Measurements from ENCODE around the gene BABAM2. TPM values are rescaled to one million over a fixed set of nuclear protein-coding genes. Genes with fewer than 3 reads are reported as not detected.

The BABAM2 gene
- total RNA-seq, 1 experiment from 2014 or later: 27.1 TPM

- H3K27ac Mint-ChIP-seq: no peak overlapping the region
- Histone ChIP-seq H3K27me3 (ENCODE audit: insufficient read depth, low read length) (no peaks in the 10 kb centered on the region), H3T11ph (ENCODE audit: low read length) (no peak overlapping the region), H3K18ac (ENCODE audit: insufficient read length, low read depth, low read length) (no peak overlapping the region), H2BK120ac (ENCODE audit: low read depth, low read length, poor library complexity, severe bottlenecking) (no peak overlapping the region), H3K4ac (ENCODE audit: low read depth, low read length) (no peak overlapping the region), H3K79me2 (ENCODE audit: insufficient read depth, low read length) (no peaks in the 10 kb centered on the region), H3K27ac (ENCODE audit: insufficient read length, low read depth, low read length) (no peak overlapping the region), H3K23ac (ENCODE audit: insufficient read length, low read depth, low read length) (no peak overlapping the region), H2BK12ac (ENCODE audit: insufficient read length, low read depth, low read length) (no peak overlapping the region), H4K8ac (replicated peaks; ENCODE audit: insufficient read length, low read depth, low read length) (no peak overlapping the region), H3K4me1 (ENCODE audit: insufficient read depth, low read length) (no peaks in the 10 kb centered on the region), H2BK15ac (ENCODE audit: low read depth, low read length) (no peak overlapping the region), H3K23me2 (ENCODE audit: insufficient read length, low read depth, low read length, poor library complexity, severe bottlenecking) (no peaks in the 10 kb centered on the region), H3K14ac (ENCODE audit: insufficient read depth, low read length) (no peak overlapping the region), H3K9ac (ENCODE audit: extremely low read depth, insufficient read length, low read length) (no peak overlapping the region), H2BK5ac (ENCODE audit: insufficient read length, low read length) (no peak overlapping the region), H3K56ac (ENCODE audit: insufficient read length, low read depth, low read length) (no peak overlapping the region), H2BK20ac (ENCODE audit: low read depth, low read length, poor library complexity, severe bottlenecking) (no peak overlapping the region), H3K79me1 (ENCODE audit: insufficient read depth, low read depth, low read length, poor library complexity, severe bottlenecking) (no peaks in the 10 kb centered on the region), H4K20me1 (ENCODE audit: control insufficient read depth, insufficient read depth, insufficient read length) (no peaks in the 10 kb centered on the region), H4K5ac (ENCODE audit: insufficient read length, low read depth, low read length) (no peak overlapping the region), H3K4me2 (ENCODE audit: insufficient read depth, insufficient read length, low read length) (no peak overlapping the region), H2AK5ac (ENCODE audit: insufficient read length, low read length) (no peak overlapping the region), H3K9me3 (ENCODE audit: control insufficient read depth, low read depth, low read length) (no peaks in the 10 kb centered on the region), H2AFZ (ENCODE audit: low read length) (no peak overlapping the region), H4K91ac (ENCODE audit: insufficient read length, low read depth, low read length) (no peak overlapping the region)
- TF ChIP-seq CTCF (conservative IDR thresholded peaks at IDR 0.05): no peak
- no peak for DNase-seq
- peaks cover 0 to 7% (median 4%) of the 10 kb centered on the region in 3 experiments; a peak in 3 of 7 replicates for H3K36me3 Mint-ChIP-seq (ENCODE audit: insufficient read depth in 1 of 3, low read depth in 3 of 3)
- no peak overlapping the region for H3K4me3 Mint-ChIP-seq
- no peaks in the 10 kb centered on the region for H3K4me1 Mint-ChIP-seq
- WGBS (ENCODE audit: extremely low coverage, insufficient read length, low lambda C conversion rate): 100% methylated on average over 1 of the region's 4 CpGs
- peaks cover 7 to 9% of the 10 kb centered on the region in 2 experiments for H3K9me3 Mint-ChIP-seq
- no peaks in the 10 kb centered on the region for H3K27me3 Mint-ChIP-seq (ENCODE audit: low read depth)
Measured at GRCh38 chr2:28150994-28151393, 260.5 kb downstream of the BABAM2 start.

Data from H9 (cell line).